HG02852 (cell line): Measurements from ENCODE around the gene ZNF160.
"Not testable (repeated sequence)": the region's sequence is repeated elsewhere in the genome, so short reads cannot be mapped to it uniquely, and the experiment has no call there.

Experiments
- ATAC-seq: cut with Tn5 transposase; IDR thresholded peaks from one replicate; pipeline ENCODE4 v1.9.1; 2021; ENCODE audit warnings: mild to moderate bottlenecking, moderate library complexity; ENCODE audit not compliant: unreplicated experiment

The ZNF160 gene

DNA sequence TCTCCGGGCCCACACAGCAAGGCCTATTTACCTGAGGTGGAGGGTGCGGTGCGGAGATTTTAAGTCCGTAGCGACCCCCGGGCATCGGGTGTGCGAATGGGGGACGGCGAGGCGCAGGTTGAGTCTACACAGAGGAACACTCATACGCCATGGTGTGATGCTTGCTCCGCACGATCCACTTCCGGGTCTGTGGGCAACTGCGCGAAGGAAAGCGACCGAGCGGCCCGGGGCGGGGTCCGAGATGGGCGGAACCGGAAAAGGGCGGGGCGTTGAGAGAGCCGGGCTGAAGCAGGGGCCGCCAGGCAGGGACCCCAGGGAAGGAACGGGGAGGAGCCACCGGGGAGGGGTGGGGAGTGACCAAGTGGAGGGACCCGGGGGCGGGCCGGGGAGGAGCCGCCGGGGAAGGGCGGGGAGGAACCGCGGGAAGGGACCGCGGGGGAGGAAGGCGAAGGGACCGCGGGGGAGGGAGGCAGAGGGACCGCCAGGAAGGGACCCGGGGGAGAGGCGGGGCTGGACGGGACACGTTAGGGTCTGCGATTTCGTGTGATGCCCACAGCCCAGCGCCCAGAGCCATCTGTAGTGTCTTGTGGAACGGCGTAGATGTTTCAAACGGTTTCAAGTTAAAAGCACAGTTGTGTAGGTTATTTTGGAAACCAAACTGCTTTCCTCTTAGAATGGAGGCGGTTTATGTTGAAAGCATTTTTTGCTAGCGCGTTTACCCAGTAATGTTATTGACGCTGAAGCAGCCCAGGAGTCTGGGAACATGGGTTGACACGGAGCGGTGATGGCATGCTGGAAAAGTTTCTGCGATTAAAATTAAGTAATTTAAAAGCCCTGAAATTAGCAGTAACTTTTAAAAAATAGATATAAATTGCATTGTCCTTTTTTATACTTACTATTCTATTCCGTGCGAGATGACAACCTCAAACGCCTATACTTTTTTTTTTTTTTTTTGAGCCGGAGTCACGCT, at the start of gene ZNF160:
TSS of gene ZNF160 (minus strand) at position 189 of the 970 bp plus-strand sequence. CDS start 17,146 bp downstream, outside the sequence.
- peak; percentile 92 for ATAC-seq

DNA sequence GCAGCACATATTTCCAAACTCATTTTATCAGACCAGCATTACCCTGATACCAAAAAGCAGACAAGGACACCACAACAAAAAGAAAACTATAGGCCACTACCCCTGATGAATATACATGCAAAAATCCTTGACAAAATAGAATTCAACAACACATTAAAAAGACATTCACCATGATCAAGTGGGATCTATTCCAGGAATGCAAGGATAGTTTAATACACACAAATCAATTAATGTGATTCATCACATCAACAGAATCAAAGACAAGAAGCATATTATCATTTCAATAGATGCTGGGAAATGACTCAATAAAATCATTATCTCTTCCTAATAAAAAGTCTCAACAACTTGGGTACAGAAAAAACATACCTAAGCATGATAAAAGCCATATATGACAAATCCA, 44.4 kb upstream of the ZNF160 start:
- no peak for ATAC-seq

DNA sequence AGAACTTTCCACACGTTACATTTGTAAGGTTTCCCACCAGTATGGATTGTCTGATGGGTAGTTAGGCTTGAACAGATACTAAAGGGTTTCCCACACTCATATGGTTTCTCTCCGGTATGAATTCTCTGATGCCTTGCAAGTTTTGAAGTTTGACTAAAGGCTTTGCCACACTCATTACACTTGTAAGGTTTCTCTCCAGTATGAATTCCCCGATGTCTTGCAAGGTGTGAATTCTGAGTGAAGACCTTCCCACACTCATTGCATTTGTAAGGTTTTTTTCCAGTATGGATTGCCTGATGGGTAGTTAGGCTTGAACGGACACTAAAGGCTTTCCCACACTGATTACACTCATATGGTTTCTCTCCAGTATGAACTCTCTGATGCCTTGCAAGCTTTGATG, 37.1 kb upstream of the ZNF160 start:
- no peak for ATAC-seq

DNA sequence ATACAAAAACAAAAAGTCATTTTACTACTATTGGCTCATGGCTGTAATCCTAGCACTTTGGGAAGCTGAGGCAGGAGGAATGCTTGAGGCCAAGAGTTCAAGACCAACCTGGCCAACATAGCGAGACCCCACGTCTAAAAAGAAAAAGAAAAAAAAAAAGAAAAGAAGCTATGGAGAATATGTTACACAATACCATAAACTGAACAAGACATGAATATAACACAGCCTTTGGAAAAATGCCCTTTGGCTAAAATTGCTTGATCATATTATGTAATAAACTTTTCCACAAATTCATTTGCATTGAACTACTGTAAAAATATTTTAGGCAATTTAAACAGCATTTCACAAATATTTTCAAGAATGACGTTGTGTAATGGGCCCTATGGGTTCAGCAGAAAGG, 33.2 kb upstream of the ZNF160 start:
- ATAC-seq, result no peak

DNA sequence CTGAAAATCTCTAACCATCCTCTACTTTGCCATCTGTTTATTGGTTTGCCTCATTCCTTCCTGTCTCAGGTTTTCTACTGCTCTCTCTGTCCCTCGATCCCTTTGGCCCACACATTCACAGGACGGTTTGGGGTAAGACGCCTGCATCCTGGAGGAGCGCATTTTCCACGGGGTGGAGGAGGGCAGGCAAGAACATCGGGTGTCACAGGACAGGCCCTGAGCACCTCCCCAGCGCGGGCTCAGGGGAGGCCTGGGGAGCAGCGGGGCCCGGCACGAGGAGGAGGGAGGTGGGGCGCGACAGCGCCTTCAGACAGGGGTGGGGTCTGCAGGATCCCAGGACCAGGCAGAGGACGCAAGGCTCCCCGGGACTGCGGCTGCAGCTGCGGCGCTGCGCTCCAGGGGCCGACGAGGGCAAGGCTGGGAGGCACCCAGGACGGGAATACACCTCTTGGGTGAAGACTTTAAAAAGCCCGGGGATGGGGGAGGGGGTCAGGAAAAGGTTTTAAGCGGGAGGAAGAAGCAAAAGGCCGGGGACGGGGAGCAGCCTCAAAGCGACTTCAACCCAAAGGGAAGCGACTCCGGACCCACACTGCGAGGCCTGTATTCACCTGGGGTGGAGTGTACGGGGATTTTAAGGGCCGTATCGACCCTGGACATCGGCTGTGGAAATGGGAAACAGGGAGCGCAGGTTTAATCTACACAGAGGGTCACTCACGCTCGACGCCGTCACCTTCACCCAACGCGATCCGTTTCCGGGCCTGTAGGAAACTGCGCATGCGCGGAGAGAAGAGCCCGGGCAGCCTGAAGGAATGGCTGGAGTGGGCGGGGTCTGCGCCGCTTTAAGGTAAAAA, 29.1 kb upstream of the ZNF160 start, which contains the start of gene ZNF415:
TSS of gene ZNF415 (minus strand) at position 770 of the 851 bp plus-strand sequence. CDS start 10,234 bp downstream, outside the sequence.
- ATAC-seq, result no peak

DNA sequence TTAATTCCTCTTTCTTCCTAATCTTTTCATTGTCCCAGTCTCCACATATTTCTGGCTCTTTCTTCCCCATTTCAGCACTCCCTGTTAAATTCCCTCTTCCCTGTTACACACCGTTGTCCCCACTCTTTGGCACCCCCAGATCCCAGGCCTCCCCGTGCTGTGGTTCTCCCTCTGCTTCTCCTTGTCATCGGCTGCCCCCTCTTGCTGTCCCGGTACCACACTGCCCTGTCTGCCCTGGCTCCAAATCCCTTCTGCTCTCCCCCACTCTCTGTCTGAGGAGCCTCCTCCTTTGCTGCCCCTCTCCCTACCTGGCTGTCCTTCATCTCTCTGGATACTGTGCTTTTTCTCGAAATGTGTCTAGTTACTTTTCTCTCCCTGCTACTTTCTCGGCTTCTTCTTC, 28.5 kb upstream of the ZNF160 start:
- ATAC-seq, result no peak

DNA sequence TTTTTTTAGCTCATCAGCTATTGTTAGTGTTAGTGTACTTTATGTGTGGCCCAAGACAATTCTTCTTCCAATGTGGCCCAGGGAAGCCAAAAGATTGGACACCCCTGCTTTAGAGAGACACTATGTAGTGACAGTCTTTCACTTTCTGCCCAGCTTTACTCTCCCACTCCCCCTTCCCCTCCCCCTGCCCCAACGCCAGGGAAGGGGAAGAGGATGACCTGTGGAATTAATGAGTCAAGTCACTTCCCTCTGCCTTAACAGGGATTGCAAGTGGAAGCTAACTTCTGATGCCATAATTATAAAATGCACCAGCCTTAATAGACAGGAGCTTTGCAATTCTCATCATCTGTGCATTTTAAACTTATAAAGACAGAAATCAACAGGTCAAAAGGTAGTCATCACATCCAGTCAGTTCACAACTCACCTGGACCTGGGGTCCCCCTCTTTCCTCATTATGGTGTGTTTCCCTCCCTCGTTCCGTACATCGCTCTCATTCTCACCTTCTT, 27.9 kb upstream of the ZNF160 start:
- no peak for ATAC-seq

DNA sequence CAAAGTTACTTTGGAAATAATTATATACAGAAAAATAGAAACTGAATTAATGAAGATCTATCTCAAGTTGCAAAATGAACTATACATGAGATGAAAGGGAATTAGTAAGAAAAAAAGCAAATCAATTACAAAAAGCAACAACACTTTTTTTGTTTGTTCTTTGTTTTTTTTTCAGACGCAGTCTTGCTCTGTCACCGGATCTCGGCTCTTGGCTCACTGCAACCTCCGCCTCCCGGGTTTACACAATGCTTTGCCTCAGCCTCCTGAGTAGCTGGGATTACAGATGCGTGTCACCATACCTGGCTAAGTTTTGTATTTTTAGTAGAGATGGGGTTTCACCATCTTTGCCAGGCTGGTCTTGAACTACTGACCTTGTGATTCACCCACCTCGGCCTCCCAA, 27.3 kb upstream of the ZNF160 start:
- no peak for ATAC-seq

DNA sequence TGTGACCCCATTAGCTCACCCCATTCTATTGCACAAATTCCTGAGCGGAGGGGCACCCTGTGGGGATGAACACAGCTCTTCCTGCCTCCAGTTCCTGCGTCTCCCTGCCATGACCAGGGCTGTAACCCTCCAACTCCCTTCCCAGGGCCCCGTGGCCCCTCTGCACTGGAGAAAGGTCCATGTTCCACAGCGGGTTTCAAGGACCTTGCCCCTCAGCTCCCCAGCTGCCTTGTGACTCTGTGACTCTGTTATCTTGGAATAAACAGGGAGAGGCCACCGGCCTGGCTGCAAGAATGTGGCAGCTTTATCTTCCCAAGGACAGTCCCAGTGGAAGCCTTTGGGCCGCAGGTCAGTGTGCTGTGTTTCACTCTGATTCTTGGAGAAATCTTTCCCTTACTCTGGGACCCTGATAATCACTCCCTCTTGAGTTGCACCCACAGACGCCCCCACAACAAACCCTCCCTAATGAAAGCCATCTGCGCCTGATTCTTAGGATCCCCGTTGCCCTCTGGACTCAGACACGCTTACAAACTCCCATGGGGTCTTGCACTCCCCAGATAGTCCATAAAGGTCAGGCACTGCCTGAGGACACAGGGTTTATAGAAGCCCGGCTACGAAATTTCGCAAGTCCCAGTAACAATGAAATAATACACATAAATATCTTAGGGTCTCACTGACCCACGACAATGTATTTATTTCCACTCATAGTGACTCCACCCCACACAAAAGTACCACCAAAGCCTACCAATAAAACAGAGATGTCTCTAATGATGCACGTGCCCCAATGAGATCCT, 23.7 kb upstream of the ZNF160 start:
- not testable (repeated sequence) for ATAC-seq

DNA sequence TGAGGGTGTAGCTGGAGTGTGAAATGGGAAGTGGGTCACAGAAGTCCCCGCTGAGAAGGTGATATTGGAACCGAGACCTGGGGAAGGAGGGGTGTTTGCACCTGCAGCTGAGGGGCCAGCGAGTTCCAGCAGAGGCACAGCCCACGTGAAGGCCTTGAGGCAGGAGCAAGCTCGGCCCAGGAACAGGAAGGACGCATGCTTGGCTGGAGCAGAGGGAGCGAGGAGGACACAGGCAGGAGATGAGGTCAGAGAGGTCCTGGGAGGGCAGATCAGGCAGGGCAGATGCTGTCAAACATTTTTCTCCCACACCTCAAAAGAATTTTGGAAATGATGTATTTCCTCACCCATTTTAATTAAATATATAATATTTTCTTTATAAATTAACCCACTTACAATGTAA, 20.2 kb upstream of the ZNF160 start:
- ATAC-seq, result no peak

DNA sequence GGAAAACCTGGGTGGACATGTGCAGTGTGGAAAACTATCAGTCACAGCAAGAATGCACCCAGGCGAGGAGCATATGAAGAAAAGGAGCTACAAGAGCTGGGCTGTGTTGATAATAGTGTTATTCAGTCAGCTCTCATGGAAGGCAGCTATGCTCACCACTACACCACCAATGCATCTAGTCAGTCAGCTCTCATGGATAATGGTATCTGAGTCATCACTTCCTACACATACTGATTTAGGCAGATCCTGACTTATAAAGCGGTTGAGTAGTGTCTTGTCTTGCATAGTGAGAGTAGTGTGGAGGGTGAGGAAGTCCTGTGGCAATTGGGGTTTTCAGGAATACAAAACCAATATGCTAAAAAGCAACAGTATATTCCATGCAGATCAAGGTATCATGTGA, 9.1 kb upstream of the ZNF160 start:
- no peak for ATAC-seq

DNA sequence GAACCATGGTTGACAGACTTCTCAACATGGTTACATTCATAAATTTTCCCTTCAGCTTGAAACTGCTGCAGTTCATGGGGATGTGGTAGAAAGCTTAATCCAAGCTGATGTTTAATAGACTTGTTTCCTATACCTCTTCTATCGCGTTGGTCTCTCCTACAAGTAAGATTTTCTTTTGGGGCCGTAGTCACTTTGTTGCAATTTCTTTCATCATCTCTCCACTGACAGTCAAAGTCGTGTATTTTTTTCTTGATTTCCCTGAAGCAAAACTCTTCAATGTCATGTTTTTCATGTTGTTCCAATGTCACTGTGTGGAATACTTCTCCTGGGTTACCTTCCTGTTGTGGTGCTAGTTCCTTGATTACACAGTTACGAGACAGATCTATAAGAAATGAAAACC, 6.3 kb upstream of the ZNF160 start:
- no peak for ATAC-seq

DNA sequence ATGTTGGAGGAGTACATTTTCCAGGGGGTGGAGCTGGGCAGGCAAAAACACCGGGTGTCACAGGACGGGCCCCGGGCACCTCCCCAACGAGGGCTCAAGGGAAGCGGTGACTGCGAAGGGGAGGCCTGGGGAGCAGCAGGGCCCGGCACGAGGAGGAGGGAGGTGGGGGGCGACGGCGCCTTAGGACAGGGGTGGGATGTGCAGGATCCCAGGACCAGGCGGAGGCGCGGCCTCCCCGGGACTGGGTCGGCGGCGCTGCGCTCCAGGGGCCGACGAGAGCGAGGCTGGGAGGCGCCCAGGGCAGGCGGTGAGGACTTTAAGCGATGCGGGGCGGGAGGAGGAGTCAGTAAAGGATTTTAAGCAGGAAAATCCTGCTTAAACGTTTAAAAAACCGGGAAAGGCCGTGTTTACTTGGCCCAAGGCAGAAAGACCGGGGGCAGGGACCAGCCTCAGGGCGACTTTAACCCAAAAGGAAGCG, 427 bp downstream of the ZNF160 start:
- peak; percentile 27 for ATAC-seq

DNA sequence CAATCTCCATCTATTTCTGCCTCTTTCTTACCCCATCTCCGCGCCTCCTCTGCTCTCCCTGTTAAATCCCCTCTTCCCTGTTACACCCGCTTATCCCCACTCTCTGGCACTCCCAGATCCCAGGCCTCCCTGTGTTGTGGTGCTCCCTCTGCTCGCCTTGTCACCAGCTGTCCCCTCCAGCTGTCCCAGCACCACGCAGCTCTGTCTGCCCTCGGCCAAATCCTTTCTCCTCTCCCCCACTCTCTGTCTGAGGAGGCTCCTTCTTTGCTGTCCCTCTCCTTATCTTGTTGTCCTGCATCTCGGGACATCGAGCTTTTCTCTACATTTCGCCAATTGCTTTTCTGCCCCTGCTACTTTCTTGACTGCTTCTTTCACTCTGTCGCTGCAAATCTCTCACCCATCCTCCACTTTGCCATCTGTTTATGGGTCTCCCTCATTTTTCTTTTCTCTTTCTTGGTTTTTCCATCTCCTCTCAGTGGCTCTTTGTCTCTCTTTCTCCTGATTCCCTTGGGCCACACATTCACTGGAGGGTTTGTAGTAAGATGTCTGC, 941 bp downstream of the ZNF160 start:
- ATAC-seq, result no peak

DNA sequence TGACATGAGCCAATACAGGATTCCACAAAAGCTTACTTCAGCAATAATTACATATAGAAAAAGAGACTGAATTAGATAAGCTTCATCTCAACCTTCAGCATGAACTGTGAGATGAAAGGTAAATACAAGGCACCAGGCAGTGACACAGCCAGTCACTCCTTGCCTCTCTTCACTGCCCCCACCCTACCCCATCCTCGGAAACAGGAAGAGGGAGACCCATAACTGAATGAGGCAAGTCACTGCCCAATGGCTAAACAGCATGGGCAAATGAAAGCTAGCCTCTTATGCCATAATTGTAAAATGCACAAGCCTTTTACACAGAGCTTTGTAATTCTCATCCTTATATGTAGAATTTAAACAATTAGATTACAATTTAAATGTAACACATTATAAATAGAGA, 1.7 kb downstream of the ZNF160 start:
- no peak for ATAC-seq

DNA sequence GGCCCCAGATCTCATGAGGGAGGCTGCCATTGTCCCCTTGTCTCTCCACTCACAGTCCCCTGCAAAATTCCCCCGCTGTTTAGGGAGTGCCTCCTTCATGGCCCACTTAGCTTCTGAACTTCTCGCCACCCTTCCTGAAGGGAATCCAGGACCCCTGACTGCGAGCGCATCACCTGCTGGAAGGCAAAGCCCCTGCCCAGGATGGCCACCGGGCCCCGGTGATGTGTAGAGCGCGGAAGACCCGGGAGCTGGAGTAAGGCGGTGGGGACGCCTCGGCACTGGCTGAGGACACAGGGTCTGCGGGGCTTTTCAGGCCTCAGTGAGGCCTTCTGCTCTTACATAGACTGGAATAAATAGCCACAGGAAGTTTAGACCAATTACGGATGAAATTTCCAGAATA, 4.7 kb downstream of the ZNF160 start:
- not testable (repeated sequence) for ATAC-seq

DNA sequence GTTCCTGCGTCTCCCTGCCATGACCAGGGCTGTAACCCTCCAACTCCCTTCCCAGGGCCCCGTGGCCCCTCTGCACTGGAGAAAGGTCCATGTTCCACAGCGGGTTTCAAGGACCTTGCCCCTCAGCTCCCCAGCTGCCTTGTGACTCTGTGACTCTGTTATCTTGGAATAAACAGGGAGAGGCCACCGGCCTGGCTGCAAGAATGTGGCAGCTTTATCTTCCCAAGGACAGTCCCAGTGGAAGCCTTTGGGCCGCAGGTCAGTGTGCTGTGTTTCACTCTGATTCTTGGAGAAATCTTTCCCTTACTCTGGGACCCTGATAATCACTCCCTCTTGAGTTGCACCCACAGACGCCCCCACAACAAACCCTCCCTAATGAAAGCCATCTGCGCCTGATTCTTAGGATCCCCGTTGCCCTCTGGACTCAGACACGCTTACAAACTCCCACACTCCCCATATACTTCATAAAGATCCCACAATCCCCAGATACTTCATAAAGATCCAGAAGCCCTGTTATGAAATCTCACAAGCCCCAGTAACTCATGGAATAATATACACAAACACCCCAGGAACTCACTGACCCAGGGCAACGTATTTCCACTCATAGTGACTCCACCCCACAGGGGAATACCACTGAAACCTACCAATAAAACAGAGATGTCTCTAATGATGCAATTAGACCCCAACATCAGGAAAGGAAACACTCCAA, 6.1 kb downstream of the ZNF160 start:
- ATAC-seq, result not testable (repeated sequence)

DNA sequence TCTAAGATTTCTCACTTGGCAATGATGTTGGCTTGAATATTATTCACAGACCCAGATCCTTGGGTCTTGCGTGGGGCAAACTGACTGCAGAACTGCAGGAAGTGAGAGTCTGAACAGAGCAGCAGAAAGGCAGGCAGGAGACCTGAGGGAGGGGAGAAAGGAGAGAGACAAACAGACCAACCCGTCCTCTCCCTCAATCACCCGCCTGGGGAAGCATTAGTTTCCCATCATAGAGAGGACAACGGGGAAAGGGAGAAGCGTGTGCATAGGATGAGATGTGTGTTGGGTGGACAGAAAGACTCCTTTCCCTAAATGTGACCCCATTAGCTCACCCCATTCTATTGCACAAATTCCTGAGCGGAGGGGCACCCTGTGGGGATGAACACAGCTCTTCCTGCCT, 6.6 kb downstream of the ZNF160 start:
- not testable (repeated sequence) for ATAC-seq

DNA sequence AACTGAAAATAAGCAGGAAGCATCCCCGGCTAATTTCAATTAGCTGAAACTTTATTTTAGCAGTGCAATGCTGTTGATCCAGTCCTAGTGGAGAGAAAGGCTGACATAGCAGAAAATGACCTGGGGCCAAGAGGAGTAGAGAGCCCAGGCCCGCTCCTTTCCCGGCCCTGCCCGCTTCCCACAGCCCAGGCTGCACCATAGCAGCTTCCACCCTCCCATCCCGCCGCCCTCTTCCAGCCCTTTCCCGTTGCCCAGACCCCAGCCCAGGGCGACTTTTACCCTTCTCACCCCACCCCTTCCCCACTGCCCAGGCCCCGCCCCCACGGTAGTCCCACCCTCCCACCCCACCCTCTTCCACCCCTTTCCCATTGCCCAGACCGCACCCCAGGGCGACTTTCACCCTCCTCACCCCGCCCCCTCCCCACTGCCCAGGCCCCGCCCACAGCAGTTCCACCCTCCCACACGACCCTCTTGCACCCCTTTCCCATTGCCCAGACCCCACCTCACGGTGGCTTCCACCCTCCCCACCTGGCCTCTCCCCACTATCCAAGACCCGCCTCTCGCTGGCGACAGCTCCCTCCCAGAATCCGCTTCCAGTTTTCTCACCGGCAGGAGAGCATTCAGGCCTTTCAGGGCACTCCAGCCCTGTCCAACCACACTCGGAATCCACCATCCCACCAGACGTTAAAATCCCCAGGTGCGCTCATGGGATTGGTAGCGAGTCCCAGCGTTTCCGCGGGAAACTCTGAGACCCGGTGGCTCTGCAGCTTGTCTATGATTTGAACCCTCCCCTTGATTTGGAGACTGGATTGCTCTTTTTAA, 8.3 kb downstream of the ZNF160 start:
- no peak for ATAC-seq
